ENCODE results near the gene CATSPER4. TPM values are rescaled to one million over a fixed set of nuclear protein-coding genes. Genes with fewer than 3 reads are reported as not detected.

CATSPER4 gene
- not detected for total RNA-seq
- long read RNA-seq, result 0 reads

- TF ChIP-seq CTCF (IDR thresholded peaks at IDR 0.05), result no peak
- ATAC-seq, result peak; percentile 5
Measured at GRCh38 chr1:26190373-26190987, at the start of gene CATSPER4. TSS of gene CATSPER4 (plus strand) at chr1:26190602. CDS start at chr1:26190628, 26 bp downstream.

GRCh38 chr1:26142159-26142558, 48.2 kb upstream of the CATSPER4 start:
- no peak overlapping the region for H3K27ac ChIP-seq
- ATAC-seq, result no peak
- intact Hi-C loops (cut with DNase I), result no loop called here

More at GRCh38 chr1:26190373-26190987, at the start of gene CATSPER4:
- Histone ChIP-seq H3K36me3 (no peaks in the 10 kb centered on the region), H3K4me1 (no peaks in the 10 kb centered on the region), H3K4me3 (no peak within 1 kb of the TSS), H3K27ac (no peak within 1 kb of the TSS), H3K9me3 (no peaks in the 10 kb centered on the region), H3K27me3 (ENCODE audit: low read depth) (no peaks in the 10 kb centered on the region)
- DNase-seq, result no peak
- intact Hi-C loops (cut with DNase I), result no loop called here

GRCh38 chr1:26145041-26145959, 45.1 kb upstream of the CATSPER4 start:
- peak; percentile 80 for DNase-seq
- ATAC-seq, result peak; percentile 91 to 93

More at GRCh38 chr1:26142159-26142558, 48.2 kb upstream of the CATSPER4 start:
- Histone ChIP-seq H3K36me3 (no peaks in the 10 kb centered on the region), H3K27me3 (ENCODE audit: low read depth) (no peaks in the 10 kb centered on the region), H3K4me3 (peak overlapping the region; percentile 21), H3K4me1 (no peaks in the 10 kb centered on the region), H3K9me3 (no peaks in the 10 kb centered on the region)
- no peak for DNase-seq
- no peak for TF ChIP-seq CTCF (IDR thresholded peaks at IDR 0.05)

GRCh38 chr1:26145960-26146294, 44.5 kb upstream of the CATSPER4 start:
- Histone ChIP-seq H3K27me3 (ENCODE audit: low read depth) (no peaks in the 10 kb centered on the region), H3K36me3 (no peaks in the 10 kb centered on the region), H3K27ac (no peak overlapping the region), H3K4me3 (no peak overlapping the region), H3K9me3 (no peaks in the 10 kb centered on the region), H3K4me1 (no peaks in the 10 kb centered on the region)
- ATAC-seq (no peak), DNase-seq (no peak)
- intact Hi-C loops (cut with DNase I), result loop anchor here (5.0 kb wide), 1 partner anchor 39 kb away; no protein-coding TSS in a partner anchor
- no peak for TF ChIP-seq CTCF (IDR thresholded peaks at IDR 0.05)

More at GRCh38 chr1:26145041-26145959, 45.1 kb upstream of the CATSPER4 start:
- H3K9me3 ChIP-seq, result no peaks in the 10 kb centered on the region
- no peaks in the 10 kb centered on the region for H3K36me3 ChIP-seq
- peak; percentile 83 for TF ChIP-seq CTCF (IDR thresholded peaks at IDR 0.05)
- no peaks in the 10 kb centered on the region for H3K4me1 ChIP-seq
- no peak overlapping the region for H3K4me3 ChIP-seq
- no peak overlapping the region for H3K27ac ChIP-seq
- intact Hi-C loops (cut with DNase I), result loop anchor here (5.0 kb wide), 1 partner anchor 38 kb away; no protein-coding TSS in a partner anchor
- no peaks in the 10 kb centered on the region for H3K27me3 ChIP-seq (ENCODE audit: low read depth)

GRCh38 chr1:26148887-26149286, 41.5 kb upstream of the CATSPER4 start:
- TF ChIP-seq CTCF (IDR thresholded peaks at IDR 0.05), result no peak
- H3K36me3 ChIP-seq, result no peaks in the 10 kb centered on the region
- DNase-seq (no peak), ATAC-seq (no peak)
- intact Hi-C loops (cut with DNase I), result loop anchor here (5.0 kb wide), 1 partner anchor 42 kb away; no protein-coding TSS in a partner anchor
- no peaks in the 10 kb centered on the region for H3K27me3 ChIP-seq (ENCODE audit: low read depth)
- H3K27ac ChIP-seq, result no peak overlapping the region
- H3K4me3 ChIP-seq, result no peak overlapping the region
- H3K4me1 ChIP-seq, result no peaks in the 10 kb centered on the region
- no peaks in the 10 kb centered on the region for H3K9me3 ChIP-seq
